Left colon (tissue), 2 donors: ENCODE measurements around the gene INAFM1. TPM values are rescaled to one million over a fixed set of nuclear protein-coding genes. Genes with fewer than 3 reads are reported as not detected.
"Not testable (repeated sequence)": the region's sequence is repeated elsewhere in the genome, so short reads cannot be mapped to it uniquely, and the experiment has no call there.

Source experiments
- ATAC-seq: fragments of 200-7000 bp; cut with Tn5 transposase; one replicate; pipeline ENCODE4 v1.9.1; 2020; ENCODE audit warnings: mild to moderate bottlenecking, moderate library complexity
- DNase-seq, 2 donors: peaks; one replicate each; pipeline ENCODE4 v3.0.0-alpha.2; 2020
- intact Hi-C, 2 donors: fragments of 100-400 bp; cut with DNase I in 1 of 2; cut with micrococcal nuclease in 1 of 2; formaldehyde crosslinking; loops; one replicate each; pipeline versions ENCODE4 v1.11.2 to v1.14.0; 2022; cut with DNase I, micrococcal nuclease
- total RNA-seq, 2 donors: library from RNA; stranded (reverse); fragmentation: NEBNext Ultra II Directional; extraction: Animal tissue kit (Norgen Biotek cat#: 25700); gene quantifications; one replicate each; pipeline ENCODE4 v1.2.1, GENCODE V29; 2021
- donor health status: DM: no; HTN: no; CAD: no.
- donor health status: DM: yes; HTN: yes; CAD: no.

INAFM1 gene
- total RNA-seq, 2 donors from 2014 or later: 13.9 to 14.1 TPM

DNA sequence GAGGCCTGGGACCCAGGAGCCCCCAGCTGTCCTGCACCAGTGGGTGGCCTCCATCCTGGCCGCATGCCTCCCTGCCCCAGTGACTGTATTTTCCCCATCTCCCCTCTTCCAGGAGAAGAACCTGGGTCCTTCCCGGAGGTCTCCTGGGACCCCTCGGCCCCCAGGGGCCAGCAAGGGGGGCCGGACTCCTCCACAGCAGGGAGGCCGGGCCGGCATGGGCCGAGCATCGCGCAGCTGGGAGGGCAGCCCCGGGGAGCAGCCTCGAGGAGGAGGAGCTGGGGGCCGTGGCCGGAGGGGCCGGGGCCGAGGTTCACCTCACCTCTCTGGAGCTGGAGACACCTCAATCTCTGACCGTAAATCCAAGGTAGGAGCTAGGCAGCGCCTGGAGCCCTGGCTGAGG lies 14.2 kb upstream of the INAFM1 start:
- intact Hi-C loops: no loop called here
- ATAC-seq: no peak

DNA sequence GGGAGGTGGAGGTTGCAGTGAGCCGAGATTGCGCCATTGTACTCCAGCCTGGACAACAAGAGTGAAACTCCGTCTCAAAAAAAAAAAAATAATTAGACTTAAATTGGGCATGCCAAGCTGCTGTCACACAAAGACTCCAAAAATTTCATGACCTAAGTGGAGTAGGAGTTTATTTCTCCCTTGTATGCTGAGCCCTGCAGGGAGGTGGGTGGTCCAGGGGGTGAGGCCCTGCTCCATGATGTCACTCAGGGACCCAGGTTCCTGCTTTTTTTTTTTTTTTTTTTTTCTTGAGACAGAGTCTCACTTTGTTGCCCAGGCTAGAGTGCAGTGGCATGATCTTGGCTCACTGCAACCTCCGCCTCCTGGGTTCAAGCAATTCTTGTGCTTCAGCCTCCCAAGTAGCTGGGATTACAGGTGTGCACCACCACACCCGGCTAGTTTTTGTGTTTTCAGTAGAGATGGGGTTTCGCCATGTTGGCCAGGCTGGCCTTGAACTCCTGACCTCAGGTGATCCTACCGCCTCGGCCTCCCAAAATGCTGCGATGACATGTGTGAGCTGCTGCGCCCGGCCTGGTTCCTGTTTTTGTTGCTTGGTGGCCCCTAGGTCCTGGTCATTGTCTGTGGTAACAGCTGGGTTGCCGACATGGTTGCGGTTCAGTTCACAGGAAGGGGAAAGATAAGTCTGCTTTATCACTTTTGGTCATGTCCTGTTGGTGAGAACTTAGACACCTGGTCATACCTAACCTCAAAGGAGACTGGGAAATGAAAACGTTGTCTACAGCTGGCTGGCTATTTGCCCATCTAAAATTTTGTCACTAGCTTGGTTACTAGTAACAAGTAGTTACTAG lies 12.5 kb upstream of the INAFM1 start:
- ATAC-seq, DNase-seq, intact Hi-C loops: not testable (repeated sequence)

More for the DNA sequence above, 14.2 kb upstream of the INAFM1 start:
- DNase-seq: no peak

DNA sequence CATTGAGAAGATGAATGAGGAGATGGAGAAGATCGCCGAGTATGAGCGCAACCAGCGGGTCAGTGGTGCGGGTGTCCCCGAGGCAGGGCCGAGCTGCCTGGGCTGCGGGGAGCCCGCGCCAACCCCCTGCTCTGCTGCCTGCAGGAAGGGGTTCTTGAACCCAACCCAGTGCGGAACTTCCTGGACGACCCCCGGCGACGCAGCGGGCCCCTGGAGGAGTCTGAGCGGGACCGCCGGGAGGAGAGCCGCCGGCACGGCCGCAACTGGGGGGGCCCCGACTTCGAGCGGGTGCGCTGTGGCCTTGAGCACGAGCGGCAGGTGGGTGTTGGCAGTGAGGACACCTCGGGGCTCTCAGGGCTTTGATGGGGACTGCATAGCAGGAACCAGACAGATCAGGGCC lies 10.1 kb upstream of the INAFM1 start:
- intact Hi-C loops: no loop called here
- ATAC-seq (no peak), DNase-seq (no peak)

DNA sequence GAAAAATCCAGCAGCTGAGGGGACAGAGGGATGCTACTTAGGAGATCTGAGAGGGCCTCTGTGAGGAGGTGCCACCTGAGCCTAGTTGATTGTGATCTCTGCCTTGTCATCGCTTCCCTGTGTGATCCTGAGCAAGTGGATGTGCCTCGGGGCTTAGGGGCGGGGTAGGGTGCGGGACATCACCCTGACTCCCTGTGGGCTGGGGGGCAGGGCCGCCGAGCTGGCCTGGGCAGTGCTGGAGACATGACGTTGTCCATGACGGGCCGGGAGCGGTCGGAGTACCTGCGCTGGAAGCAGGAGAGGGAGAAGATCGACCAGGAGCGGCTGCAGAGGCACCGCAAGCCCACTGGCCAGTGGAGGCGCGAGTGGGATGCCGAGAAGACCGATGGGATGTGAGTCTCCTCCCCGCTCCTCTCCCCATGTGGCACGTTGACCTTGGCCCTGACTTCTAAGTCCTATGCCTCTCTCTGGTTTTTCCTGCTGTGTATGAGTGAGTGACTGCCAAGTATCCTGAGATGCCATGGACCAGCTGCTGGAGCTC lies 8.2 kb upstream of the INAFM1 start:
- no peak for DNase-seq
- intact Hi-C loops: no loop called here

DNA sequence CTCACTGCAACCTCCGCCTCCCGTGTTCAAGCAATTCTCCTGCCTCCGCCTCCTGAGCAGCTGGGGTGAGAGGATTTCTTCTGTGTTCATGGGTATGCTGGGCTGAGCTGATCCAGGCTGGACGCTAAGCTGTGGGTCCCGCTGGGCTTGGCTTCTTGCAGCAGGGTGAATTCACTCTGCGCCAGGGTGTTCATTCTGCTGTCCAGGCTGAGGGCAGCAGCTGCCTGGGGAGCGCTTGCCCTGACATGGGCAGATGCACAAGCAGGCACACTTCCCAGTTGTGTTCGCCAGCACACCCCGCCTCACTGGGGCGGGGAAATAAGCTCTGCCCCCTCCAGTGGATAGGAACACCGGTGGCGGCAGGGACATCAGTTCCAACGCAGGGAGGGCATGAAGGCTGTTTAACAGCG lies 7.3 kb upstream of the INAFM1 start:
- DNase-seq (no peak), ATAC-seq (no peak)
- intact Hi-C loops: no loop called here

More for the DNA sequence above, 8.2 kb upstream of the INAFM1 start:
- no peak for ATAC-seq

DNA sequence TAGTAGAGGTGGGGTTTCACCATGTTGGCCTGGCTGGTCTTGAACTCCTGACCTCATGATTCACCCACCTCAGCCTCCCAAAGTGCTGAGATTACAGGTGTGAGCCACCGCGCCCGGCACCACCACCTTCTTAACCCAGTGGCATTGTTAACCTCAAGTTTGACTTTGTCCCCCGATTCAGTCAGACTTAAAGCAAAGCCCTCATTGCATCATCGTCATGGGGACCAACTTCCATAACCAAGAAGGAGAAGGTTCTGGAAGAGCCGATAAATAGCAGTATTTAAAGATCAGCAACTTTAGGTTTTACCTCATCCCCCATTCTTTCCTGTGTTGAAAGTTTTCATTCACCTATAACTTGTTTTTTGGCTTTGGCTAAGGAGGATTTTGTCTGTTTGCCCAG lies 6.7 kb upstream of the INAFM1 start:
- DNase-seq (no peak), ATAC-seq (no peak)
- intact Hi-C loops: no loop called here

DNA sequence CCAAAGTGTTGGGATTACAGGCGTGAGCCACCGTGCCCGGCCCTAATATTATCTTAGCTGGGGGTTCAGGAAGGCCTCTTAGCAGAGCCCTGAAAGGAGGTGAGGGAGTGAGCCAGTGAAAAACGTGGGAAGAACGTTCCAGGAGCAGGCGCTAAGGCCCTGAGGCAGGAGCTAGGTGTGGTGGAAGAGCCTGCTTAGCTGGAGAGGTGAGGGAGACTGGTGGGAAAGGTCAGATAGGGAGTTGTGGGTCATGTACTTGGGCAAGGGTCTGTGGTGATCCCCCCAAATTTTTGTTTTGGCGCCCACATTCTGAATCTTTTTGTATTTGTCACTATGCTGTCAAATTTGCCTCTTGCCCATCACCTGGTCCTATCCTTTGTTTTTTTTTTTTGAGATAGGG lies 5.1 kb upstream of the INAFM1 start:
- no peak for ATAC-seq
- no peak for DNase-seq
- intact Hi-C loops: no loop called here

DNA sequence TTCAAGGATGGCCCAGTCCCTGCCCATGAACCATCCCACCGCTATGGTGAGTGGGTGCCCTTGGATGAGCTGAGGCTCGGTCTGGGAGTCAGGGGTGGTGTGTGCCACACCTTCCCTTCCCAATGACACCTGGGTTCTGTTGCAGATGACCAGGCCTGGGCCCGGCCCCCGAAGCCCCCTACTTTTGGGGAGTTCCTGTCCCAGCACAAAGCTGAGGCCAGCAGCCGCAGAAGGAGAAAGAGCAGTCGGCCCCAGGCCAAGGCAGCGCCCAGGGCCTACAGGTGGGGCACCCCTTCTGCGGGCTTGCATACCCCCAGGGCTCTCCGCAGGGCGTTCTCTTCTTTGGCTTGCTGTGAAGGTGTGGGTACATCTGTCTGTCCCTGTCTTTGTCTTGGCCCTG lies 4.3 kb upstream of the INAFM1 start:
- DNase-seq (no peak), ATAC-seq (no peak)
- intact Hi-C loops: no loop called here

DNA sequence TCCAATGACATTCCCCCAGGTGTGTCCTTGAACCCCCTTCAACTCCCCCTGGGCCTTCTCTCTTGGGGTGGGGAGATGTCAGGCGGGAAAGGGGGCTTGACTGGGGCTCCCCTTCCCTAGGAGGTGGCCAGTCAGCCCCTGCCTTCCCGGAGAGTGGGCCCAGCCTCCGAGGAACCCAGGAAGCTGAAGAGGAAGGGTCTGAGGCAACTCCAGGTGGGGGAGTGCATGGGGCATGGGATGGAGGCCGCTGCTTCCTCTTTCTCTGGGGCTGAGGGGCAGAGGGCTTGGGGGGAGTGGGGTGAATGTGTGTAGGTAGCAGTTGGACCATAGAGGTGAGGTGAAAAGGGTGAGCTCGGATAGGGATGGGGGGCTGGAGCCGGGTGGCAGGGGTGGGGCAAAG lies 2.7 kb upstream of the INAFM1 start:
- DNase-seq: no peak
- no peak for ATAC-seq
- intact Hi-C loops: no loop called here

DNA sequence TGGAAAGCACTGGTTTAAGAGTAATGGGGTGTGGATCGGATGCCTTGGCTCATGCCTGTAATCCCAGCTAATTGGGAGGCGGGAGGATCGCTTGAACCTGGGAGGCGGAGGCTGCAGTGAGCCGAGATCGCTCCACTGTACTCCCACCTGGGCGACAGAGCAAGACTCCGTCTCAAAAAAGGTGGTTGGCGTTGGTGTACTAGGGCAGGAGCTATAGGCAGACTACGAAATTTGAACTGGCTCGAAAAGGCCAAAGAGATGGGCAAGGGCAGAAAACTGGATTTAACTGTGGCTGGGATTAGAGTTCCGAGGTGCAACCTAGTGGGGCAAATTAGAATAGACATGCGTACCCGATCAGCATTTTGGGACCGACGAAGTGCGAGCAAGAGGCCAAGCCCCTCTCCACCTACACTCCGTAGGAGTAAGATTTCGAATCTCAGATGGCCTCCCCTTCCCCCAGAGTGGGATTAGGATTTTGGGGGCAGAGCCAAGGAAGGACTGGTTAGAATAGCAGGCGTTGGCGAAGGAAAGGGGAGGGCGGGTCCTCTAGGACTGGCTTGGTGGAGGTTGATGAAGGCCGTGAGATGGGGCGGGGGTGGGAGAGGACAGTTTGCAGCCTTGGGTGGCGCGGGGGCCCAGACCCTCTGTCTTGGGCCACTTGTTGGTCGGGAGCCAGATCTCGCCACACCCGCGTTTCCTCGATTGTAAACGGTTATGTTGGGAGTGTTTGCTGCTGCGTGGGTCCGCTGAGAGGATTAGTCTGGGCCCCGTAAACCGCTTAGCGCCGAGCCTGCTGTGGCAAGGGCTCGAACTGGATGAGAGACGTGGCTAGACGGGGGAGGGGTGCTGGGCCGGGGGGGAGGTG lies 2.0 kb upstream of the INAFM1 start:
- peak; percentile 7 for ATAC-seq
- intact Hi-C loops: no loop called here

DNA sequence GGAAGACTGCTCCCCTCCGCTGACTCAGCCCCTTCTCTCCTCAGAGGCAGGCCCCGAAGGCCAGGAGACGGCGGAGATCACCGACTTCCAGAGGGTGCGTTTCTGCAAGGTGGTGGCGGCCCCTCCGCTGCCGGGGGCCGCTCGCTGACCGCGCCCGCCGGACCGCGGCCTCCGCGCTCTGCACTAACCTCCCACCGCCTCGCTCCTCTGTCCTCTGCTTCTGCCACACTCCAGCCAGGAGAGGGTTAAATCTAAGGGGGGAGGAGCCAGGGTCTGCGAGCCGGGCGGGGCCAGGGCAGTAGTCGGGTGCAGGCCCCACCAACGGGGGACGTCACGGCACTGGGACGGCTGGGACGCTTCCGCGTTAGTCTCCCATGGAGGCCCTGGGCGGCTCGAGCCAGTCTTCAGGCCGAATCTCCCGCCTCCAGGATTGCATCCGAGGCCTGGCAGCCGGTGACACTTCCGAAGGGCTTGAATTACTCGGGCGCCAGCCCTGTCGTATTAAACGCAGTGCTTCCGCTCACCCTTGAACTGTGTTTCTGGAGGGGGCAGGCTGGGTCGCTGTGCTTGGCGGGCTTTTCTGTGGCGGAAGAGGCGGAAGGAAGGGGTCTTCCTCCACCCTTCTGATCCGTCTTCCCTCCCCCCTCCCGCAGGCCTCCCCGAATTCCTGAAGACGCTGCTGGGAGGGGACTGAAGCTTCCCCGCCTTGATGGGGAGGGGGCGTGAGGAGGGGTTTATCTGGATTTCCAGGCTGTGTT lies 1.2 kb upstream of the INAFM1 start:
- DNase-seq (peak; percentile 94 to 96), ATAC-seq (peak; percentile 79)
- intact Hi-C loops: no loop called here

More for the DNA sequence above, 2.0 kb upstream of the INAFM1 start:
- peak; percentile 66 to 68 for DNase-seq

DNA sequence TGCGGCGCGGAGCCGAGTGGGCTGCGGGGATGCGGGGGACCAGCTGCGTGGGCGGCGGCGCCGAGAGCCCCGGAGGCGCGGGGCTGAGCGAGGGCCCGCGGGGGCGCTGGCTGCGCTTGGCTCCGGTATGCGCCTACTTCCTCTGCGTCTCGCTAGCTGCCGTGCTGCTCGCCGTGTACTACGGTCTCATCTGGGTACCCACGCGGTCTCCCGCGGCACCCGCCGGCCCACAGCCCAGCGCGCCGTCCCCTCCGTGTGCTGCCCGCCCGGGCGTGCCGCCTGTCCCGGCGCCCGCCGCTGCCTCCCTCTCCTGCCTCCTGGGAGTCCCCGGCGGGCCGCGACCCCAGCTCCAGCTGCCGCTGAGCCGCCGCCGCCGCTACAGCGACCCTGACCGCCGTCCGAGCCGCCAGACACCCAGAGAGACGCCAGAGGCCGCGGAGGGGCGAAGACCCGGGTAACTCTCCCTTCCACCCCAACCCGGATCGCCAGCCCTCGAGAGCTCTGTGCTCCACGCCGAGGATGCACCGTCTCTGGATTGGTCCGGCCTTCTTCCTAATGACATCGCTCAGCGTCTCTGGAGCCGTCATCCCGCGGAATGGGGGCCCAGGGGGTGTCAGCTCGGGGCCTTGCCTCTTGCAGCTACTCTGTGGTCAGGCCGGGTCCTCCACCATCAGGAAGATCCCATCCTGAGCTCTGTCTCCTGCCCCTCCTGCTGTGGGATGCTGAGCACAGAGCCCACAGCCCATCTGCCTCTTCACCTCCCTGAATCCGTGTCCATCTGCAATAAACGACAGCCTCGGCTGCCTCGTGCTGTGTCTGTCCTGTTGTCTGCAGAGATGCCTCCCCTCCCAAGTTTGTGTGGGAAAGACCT lies 441 bp downstream of the INAFM1 start:
- ATAC-seq (no peak), DNase-seq (peak; percentile 51 to 53)
- intact Hi-C loops: no loop called here

DNA sequence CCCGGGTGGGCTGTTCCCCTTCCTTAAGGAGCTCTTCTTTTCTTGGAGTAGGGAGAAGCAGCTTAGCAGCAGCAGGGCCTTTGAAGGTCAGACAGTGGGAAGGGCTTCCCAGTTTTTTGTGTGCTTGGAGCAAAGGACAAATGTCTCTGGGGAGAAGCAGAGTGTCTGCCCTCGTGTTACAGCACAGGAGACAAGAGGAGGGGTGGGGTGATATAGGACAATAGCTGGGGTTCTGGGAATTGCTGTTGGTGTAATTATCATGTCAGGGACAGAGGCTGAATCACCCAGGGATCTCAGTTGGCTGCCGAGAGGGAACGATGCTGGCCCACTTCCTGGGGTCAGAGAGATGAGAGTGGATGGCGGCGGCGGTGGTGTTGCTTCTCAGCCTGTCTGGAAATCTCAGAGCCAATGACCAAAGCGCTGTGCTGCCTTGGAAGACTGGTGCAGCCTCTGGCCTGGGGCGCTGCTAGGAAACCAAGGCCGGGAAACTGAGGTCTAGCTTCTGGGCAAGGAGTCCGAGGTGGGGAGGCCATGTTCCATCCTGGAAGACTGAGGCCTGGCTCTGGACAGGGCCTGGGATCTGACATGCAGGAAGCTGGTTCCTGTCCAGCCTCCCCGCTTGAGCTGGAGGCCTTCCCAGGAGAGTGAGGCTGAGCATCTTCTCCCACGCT lies 1.2 kb downstream of the INAFM1 start:
- intact Hi-C loops: no loop called here
- ATAC-seq: no peak
- no peak for DNase-seq

DNA sequence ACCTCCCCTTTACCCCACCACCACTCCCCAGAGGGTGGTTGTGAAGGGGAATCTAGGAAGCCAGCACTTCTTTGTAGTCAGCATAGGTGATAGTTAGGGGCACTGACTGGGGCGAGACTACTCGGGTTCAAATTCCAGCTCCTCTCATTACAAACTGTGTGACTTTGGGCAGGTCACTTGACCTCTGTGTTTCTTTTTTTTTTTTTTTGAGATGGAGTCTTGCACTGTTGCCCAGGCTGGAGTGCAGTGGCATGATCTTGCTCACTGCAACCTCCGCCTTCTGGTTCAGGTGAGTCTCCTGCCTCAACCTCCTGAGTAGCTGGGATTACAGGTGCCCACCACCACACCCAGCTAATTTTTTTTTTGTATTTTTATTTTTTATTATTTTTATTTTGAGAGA lies 1.8 kb downstream of the INAFM1 start:
- ATAC-seq, DNase-seq: not testable (repeated sequence)

DNA sequence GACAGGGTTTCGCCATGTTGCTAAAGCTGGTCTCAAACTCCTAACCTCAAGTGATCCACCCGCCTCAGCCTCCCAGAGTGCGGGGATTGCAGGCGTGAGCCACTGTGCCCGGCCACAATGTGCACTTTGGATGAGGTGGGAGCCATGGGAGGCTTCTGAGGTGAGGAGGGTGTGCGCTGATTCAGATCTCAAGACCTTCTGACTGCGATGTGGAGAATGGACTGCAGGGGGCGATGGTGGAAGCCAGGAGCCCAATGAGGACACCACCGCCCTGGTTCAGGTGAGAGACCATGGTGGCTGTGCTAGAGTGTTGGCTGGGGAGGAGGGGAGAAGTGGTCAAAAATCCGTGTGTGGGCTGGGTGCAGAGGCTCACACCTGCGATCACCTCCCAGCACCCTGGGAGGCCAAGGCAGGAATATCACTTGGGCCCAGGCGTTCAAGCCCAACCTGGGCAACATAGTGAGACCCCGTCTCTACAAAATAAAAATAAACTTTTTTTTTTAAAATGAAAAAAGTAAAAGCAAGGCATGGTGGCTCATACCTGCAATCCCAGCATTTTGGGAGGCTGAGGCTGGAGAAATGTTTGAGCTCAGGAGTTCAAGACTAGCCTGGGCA lies 5.6 kb downstream of the INAFM1 start:
- no peak for DNase-seq
- ATAC-seq: peak; percentile 27
- intact Hi-C loops: no loop called here

More for the DNA sequence above, 1.8 kb downstream of the INAFM1 start:
- intact Hi-C loops: not testable (repeated sequence)

DNA sequence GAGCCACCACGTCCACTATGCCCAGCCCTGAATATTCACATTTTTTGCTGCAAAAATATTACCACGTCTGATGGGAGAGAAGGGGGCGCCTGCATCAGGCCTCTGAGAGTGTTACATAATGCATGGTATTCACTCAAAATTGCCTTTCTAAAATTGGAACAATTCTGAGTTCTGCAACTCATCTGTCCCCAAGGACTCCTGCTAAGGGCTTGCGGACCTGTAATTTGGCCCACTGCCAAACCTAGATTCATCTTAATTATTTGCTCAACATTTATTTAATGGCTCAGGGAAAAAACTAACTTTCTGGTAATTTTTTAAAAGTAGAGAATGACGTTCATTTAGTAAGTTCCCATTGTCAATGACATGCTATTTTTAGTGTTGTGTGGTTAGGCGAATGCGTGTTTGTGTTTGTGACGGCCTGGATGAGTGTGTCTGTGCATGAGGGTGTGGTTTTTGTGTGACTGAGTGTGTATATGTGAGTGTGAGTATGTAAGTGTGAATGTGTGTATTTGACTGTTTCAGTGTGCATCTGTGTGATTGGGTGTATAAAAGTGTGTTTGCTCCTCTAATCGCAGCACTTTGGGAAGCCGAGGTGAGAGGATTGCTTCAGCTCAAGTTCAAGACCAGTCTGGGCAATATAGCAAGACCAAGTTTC lies 8.8 kb downstream of the INAFM1 start:
- ATAC-seq: no peak
- DNase-seq: no peak
- intact Hi-C loops: no loop called here
